Measurements from ENCODE around the gene TTC33.
"Not testable (repeated sequence)": the region's sequence is repeated elsewhere in the genome, so short reads cannot be mapped to it uniquely, and the experiment has no call there.

The TTC33 gene

DNA sequence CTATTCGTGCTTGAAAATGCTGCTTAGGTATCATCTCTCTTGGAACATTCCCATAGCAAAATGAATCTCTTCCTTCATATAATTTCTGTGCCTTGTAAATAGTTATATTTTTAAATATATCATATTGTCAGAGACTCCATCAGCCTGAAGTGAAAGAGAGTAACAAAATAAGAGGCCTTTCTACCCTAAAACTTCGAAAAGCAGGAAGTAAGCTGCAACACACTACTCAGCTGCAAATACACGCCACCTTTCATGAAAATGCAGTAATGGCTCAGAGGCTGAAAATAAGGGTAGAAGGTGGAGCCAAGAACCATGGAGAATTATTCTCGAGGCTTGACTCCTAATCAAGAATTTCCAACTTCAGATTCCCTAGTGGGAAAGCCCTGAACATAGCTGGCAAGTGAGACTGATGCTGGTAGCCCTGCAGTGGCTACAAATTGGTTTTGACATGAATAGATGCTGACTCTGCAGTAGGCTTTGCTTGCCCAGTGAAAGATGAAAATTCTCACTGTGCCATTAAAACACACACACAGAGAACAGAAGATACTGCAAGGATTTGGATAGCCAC is 106.2 kb downstream of the TTC33 start:
- no peak for DNase-seq

DNA sequence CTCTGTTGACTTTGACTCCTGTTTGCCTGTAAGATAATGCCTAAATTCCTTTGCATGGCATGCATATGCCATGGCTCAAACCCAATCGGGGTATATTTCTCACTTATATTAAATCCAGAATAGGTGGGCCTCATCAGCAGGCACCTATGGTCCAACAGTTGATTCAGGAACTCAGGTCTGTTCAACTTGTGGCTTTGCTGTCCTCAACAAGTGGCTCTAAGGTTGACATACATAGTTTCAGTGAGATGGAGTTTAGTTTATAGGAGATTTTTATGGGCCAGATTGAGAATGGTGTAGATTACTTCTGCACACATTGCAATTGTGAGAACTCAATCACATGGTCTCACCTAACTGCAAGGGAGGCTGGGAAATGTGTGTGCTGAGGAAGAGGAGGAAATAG is 107.6 kb downstream of the TTC33 start:
- DNase-seq = no peak

DNA sequence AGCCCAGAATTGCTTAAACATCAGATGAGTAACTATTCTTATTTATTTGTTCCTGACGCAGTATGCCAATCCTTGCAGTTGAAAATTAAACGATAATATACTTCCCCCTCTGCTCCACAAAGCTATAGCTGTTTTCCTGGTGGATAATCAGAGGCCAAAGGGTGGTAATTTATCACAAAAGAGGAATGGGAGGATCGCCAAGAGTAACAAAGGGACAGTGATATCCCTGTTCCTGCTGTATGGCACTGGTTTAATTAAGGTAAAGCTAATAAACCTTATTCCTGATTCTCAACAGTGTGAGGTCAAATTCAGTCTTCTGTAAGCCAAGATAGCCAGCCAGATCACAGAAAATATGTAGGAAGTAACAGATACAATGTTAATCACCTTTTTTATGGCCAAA is 109.5 kb downstream of the TTC33 start:
- no peak for DNase-seq

DNA sequence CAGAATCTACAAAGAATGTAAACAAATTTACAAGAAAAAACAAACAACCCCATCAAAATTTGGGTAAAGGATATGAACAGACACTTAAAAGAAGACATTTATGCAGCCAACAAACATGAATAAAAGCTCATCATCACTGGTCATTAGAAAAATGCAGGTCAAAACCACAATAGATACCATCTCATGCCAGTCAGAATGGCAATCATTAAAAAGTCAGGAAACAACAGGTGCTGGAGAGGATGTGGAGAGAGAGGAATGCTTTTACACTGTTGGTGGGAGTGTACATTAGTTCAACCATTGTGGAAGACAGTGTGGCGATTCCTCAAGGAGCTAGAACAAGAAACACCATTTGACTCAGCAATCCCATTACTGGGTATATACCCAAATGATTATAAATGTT is 116.2 kb downstream of the TTC33 start:
- DNase-seq = not testable (repeated sequence)

DNA sequence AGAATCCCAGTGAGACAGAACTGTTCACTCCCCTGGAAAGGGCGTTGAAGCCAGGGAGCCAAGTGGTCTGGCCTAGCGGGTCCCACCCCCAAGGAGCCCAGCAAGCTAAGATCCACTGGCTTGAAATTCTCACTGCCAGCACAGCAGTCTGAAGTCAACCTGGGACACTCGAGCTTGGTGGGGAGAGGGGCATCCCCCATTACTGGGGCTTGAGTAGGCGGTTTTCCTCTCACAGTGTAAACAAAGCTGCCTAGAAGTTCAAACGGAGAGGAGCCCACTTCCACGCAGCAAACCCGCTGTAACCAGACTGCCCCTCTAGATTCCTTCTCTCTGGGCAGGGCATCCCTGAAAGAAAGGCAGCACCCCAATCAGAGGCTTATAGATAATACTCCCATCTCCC is 121.2 kb downstream of the TTC33 start:
- DNase-seq = no peak

DNA sequence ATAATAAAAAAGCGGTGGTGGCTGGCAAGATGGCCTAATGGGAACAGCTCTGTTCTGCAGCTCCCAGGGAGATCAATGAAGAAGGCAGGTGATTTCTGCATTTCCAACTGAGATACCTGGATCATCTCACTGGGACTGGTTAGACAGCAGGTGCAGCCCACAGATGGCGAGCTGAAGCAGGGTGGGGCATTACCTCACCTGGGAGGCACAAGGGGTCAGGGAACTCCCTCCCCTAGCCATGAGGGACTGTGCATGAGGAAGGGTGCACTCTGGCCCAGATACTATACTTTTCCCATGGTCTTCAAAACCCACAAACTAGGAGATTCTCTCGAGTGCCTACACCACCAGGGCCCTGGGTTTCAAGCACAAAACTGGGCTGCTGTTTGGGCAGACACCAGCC is 121.6 kb downstream of the TTC33 start:
- DNase-seq = no peak

DNA sequence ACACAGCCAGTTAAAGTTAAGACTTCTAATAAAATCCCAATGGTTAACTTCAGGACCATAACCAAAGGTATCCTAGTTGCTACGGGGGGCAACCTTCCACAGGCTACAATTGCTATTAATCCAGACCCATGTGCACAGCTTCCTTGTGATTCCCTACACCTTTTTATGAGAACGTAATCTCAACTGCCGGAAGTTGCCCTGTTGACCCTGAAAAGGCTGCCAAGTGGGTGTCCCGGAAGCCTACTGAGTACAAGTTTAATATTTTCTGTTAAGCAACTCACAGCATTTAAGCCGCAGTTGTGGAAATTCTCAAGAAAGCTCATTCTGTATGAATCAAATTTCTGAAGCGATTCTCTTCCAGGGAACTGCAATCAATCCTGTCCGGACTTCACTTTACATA is 124.5 kb downstream of the TTC33 start:
- no peak for DNase-seq

DNA sequence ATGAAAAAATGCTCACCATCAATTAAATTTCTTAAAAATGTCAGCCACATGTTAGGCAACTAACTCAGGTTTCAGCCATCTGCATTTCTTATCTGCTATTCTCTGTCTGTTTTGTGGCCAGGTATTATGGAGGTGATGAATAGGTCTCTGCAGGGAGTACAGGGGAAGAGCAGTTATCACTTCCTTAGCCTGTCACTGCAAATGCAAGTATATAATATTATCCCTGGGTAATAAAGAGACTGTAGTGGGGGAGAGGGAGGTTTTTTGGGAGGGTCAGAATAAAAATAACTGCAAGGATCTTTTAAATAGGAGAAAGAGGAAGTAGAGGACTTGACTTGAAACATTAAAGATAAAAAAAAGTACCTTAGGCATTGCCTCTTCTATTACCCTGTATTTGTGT is 125.6 kb downstream of the TTC33 start:
- no peak for DNase-seq

DNA sequence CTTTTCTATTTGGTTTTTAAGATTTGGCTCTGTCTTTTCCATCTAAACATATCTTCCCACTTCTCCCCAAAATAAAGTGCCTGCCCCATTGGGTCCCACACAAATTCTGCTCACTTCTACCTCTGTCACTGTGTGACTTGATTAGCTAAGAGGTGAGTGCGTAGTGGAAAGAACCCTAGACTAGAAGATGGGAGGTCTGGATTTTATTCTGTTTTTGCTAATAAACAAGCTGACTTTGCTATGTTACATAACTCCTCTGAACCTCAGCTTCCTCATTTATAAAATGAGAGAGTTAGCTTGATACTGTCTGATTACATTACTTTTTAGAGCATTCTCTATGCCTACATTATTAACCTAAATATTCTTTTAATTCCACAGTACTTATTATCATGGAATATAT is 127.4 kb downstream of the TTC33 start:
- no peak for DNase-seq

DNA sequence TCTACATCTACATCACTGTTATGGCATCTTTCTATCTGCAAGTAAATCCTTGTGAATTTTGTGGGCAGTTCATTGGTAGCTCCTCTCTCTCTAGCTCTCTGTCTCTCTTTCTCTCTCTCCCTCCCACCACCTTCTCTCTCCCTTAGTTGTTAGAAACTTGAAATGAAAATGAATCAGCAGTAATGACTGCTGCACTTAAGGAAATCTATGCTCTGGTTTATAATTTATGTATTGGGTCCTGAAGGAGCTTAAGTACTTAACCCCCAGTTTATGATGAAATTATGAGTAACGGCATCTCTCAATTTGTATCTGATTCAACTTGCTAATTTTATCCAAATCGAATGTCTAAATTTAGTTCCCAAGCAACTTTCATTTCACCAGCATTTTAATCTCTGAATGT is 128.1 kb downstream of the TTC33 start:
- DNase-seq = no peak

DNA sequence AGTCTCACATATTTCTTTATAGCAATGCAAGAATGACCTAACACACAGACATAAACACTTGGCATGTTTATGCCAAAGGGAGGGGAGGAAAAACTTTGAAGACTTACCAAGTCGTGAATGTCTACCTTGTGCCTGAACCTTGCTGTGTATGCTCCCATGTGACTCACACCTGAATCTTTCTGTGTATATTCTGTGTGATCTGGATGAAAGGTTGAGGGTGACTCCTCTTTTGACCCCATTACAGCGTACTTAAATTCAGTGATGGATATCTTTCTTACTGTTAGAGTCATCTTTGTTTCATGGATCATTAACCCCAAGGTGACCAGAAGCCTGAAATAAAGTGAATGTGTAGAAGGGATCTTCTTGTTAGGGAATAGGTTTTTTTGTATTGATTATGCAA is 129.0 kb downstream of the TTC33 start:
- DNase-seq = no peak

DNA sequence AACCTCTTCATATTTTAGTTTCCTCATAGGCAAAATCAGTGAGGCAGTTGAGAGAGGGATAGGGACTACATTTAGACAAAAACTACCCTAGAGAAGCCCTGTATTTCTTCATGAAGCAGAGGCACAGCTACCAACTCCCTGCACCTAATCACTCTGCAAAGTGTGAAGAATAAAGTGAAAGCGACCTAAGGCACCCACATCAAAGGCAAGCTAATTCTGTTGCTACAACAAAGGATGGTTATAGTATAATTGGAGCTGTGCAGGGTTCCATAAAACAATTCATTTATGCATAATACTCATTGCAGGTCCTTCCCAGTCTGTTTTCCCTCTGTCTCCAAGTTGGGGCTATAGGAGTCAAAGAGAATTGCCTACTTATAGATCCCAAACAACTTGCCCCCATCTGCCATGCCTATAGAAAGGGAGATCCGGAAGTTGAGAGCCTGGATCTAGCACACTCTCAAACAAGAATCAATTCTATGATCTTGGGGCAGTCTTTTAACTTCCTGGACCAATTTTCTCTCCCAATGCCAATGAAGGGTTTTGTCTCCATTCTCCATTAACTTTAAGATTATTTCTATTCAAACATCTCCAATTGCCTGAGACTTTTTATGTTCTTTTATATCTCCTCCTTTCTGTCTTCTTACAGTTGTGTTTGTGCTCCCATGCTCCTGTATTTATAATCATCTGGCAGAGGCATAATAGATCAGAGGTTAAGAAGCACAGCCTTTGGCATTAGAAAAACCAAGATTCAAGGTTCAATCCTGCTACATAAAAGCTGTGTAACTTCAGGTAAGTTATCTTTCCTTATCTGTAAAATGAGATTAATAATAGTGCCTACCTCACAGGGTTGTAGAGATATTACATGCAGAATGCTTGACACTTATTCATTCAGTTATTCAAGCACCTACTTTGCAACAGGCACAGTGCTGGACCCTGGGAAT is 132.0 kb downstream of the TTC33 start:
- DNase-seq = no peak

DNA sequence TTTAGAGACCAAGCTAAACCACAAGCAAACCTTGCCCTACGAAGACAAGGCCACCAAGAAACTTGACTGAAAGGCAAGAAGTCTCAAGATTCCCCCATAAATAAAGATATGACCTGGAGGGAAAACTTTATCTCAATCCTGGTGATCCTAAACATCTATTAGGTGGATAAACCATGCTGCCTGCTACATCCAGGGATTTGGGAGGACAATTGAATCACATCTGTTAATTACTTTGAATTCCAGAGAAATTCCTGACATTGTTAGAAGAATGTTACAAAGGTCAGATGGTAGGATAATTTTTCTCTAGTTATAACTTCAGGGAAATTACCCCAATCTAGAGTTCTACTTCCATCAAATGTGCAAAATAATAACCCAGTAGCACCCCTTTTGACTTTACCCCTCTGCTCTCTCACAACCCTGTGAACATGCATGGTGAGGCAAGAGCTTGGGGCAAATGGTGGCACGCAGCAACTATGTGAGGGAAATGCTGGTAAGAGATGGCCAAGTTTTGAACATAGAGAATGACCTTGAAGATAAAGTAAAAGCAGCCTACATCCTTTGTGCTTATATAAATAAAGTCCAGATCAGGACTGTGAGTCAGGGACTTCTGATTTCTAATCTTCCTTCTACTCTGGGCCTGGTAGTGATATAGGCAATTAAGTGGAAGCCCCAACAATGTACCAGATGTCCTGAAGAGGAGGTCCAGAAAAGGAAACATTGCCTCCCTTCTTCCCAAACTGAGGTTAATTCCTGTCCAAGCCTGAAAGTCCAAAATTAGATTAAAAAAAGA is 133.1 kb downstream of the TTC33 start:
- no peak for DNase-seq

DNA sequence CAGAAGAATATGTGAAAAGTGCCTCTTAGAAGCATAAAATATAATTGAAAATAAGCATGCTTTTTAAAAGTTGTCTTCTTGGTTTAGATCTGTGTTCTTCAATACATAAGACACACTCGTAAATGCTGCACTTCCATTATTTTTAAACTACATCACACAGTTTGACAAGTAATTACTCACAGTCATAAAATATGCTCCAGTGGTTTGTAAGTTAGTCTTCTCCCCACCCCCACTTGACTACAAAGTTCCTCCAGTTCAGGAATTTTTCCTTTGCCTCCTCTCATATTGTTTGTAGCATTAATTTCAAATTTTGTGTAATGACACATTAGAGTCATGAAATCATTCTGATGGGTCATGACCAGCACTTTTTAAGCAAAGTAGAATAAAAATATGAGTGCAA is 136.3 kb downstream of the TTC33 start:
- DNase-seq = no peak

DNA sequence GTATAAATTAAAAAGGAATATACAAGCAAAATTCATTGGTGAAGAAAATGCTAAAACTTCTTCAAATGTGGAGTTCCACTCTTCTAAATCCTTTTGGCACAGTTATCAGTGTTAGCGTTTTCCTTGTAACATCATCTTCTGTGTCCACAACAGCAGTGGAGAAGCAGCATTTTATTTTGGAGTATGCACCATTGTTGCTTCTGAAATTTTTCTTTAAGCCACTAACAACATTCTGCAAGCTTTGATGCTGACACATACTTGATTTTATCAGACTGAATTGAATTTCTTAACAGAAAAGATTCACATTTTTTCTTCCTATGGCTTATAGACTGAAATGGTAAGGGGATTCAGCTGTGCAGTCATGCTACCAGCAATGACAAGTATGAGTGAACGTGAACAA is 136.8 kb downstream of the TTC33 start:
- no peak for DNase-seq

DNA sequence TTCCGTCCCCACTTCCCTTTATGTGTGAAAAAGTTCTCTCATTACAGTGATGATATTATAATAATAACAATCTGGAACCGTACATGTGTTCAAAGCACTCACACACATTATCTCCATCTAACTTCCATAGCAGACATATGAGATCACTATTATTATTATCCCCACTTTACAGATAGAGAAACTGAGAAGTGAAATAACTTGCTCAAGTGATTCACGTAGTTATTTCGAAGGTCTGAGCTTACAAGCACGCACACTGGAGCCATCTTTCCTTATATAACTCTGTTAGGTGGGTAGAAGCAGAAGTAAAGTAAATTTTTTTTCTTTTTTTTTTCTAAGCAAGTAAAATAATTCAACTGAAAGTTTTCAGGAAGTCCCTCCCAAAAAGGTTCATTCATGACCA is 139.0 kb downstream of the TTC33 start:
- DNase-seq = no peak

DNA sequence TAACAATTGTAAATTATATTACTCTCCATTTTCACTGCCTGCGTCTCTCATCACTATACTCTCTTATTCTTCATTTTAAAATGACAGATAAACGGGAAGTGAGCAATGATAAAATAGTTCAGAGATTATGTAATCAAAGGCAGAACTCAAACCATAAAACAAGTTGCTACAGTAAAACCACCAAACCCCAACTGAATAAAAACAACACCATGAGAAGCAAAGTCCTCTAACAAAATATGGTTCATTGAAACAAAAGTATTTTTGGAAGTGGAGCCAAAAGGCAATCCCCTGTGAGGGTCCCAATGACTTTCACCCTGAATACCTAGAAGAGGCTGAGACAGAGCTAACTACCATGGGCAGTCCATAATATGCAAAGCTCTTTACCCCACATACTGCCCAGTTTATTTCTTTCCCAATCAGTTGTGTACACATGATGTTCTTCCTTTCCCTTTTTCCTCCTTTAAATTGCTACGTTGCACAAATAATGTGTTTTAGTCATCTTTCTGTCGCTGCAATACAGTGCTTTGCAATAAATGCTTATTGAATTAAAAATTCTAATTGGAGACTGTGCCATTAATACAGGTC is 140.1 kb downstream of the TTC33 start:
- DNase-seq = no peak

DNA sequence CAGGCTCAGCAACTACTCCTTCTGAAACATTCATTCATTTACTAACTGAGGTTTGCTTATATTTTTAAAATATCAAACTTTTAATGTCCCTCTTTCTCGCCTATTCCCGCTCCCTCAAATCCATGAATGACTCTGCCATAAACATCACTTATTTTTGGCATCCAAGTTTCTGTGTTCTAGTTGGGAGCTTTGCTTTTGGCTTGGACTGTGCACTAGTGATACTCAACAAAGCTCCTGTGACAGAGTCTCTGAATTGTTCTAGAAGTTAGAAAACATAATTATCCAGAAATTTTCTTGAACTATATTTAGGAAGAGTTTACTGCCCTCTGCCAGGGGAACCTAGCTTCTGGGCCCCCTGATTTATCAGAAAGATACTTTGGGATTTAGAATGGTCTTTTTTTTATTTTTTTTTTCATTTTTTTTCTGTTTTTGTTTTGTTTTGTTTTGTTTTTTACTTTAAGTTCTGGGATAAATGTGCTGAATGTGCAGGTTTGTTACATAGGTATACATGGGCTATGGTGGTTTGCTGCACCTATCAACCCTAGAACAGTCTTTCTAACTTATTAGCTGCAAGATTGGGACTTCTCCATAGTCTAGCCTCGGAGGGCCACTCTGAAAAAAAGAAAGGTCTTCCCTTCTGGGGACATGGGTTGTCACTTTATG is 140.7 kb downstream of the TTC33 start:
- no peak for DNase-seq

DNA sequence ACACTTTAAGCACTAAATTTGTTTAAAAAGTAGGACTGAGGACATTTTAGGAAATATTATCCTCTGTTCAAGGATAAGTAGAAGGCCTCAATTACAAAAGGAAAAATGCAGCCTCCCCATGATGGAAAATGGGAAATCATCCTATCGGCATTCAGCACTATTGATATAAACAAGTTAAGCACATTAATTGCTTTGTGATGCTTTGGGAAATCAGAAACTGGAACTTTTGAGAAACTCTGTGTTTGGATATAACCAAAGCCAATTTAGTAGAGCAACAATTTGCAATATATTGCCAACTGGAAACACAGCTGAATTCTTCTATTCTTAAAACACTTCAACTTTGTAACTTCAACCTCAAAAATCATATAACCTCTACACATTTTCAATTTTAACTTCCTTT is 141.3 kb downstream of the TTC33 start:
- no peak for DNase-seq

DNA sequence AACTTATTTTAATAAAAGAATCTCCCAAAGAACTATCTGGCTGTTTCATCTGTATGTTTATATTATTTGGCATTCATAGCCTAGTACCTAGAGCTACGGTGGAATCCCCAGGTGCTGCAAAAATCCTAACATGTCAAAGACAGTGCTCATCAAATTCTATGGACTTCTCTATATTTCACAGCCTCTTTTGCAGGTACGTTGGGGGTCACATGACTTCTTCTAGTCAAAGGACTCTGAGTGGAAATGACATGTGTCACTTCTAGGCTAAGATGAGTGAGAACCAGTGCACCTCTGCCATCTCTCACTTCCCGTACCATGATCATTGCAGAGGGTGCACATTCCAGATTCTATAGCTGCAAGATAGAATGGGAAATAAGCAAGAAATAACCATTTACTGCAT is 148.6 kb downstream of the TTC33 start:
- no peak for DNase-seq

DNA sequence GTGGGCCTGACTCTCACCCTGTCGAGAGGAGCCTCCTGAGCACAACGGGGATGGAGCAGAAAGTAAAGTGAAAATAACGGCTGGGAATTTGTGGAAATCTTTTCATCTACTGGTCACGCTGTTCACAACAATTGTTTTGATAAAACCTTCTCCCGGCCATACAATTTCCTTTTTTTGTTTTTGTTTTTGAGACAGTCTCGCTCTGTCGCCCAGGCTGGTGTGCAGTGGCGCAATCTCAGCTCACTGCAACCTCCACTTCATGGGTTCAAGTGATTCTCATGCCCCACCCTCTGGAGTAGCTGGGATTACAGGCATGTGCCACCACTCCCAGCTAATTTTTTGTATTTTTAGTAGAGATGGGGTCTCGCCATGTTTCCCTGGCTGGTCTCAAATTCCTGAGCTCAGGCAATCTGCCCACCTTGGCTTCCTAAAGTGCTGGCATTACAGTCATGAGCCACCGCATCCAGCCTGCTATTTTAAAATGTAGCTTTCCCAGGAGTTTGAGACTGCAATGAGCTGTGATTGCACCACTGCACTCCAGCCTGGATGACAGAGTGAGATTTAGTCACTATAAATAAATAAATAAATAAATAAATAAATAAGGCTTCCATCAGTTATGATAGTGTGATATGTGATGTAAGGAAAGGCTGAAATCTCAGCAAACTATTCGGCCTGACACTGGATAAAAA is 149.5 kb downstream of the TTC33 start:
- DNase-seq = no peak

DNA sequence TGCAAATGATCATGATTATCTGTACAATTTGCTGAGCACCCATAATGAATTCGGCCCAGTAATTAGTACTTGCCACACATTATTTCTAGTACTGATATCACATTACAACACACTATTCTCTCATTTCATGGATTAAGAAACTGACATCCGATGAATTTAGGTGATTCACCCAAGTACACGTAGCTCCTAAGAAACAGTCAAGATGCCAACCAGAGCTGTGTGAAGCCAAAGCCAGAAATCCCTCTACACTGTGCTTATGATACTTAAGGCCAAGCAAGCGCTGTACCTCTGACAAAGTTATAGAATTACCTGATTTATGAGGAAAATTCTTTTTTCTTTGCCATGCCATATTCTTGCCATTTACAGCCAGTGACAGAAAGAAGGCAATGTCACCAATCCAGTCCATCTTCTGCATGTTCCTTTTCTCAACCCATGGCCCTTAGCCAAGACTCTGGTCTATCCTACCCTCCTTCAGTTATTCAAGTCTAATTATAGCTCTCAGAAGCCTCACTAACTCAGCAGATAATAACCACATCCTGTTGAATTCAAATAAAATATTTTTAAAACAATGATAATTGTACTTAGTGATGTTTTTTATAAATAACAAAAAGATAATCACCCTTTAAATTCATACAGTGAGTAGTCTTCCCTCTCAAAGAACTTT is 150.3 kb downstream of the TTC33 start:
- no peak for DNase-seq
